Calu3 (cell line): ENCODE measurements around the gene HIVEP2. TPM values are rescaled to one million over a fixed set of nuclear protein-coding genes. Genes with fewer than 3 reads are reported as not detected.
A peak's percentile ranks its signal among the peaks of the same experiment; 100 is the strongest.

Source experiments
- BruUV-seq: library from RNA; stranded (reverse); fragments of 400-500 nt; replicated peaks from 2 replicates; lab custom pipeline; 2021; lab: Mats Ljungman, UMichigan
- CTCF ChIA-PET: fragments of 300-600 bp; sonication (Branson Sonifier 250); formaldehyde crosslinking; loops from one replicate; lab custom pipeline; 2022; ENCODE audit warnings: antibody characterized with exemption; lab: Charles Lee
- DNase-seq: peaks from one replicate; pipeline ENCODE4 v3.0.0; 2022
- H3K27ac Mint-ChIP-seq: one replicate; pipeline ENCODE4 v1.8.0; 2022; ENCODE audit warnings: mixed read lengths; ENCODE audit not compliant: unreplicated experiment
- H3K27me3 Mint-ChIP-seq: one replicate; pipeline ENCODE4 v1.8.0; 2022; ENCODE audit warnings: mixed read lengths; ENCODE audit not compliant: unreplicated experiment
- H3K36me3 Mint-ChIP-seq: one replicate; pipeline ENCODE4 v1.8.0; 2022; ENCODE audit warnings: mild to moderate bottlenecking, moderate library complexity, mixed read lengths; ENCODE audit not compliant: insufficient read depth, unreplicated experiment
- H3K4me1 Mint-ChIP-seq: one replicate; pipeline ENCODE4 v1.8.0; 2022; ENCODE audit warnings: mild to moderate bottlenecking, low read depth, mixed read lengths; ENCODE audit not compliant: unreplicated experiment
- H3K4me3 Mint-ChIP-seq: one replicate; pipeline ENCODE4 v1.8.0; 2022; ENCODE audit warnings: mild to moderate bottlenecking, low read depth, moderate library complexity, mixed read lengths; ENCODE audit not compliant: unreplicated experiment
- H3K9me3 Mint-ChIP-seq: one replicate; pipeline ENCODE4 v1.8.0; 2022; ENCODE audit warnings: low read depth, mixed read lengths; ENCODE audit not compliant: unreplicated experiment
- CTCF ChIP-seq: fragments of 200-600 bp; IDR thresholded peaks from one replicate; pipeline ENCODE4 v1.8.0; 2022; ENCODE audit warnings: antibody characterized with exemption; ENCODE audit not compliant: unreplicated experiment
- intact Hi-C: fragments of 100-400 bp; cut with micrococcal nuclease; formaldehyde crosslinking; loops from one replicate; pipeline ENCODE4 v1.10.0; 2022; ENCODE audit not compliant: unreplicated experiment
- total RNA-seq: library from RNA; stranded (reverse); gene quantifications from 2 replicates; pipeline ENCODE4 v1.2.3, GENCODE V29; 2022

The HIVEP2 gene
- total RNA-seq, 1 experiment from 2014 or later, result 18.4 TPM

GRCh38 chr6:142867988-142868812, 76.8 kb downstream of the HIVEP2 start:
- peak; percentile 55 for DNase-seq
- Mint-ChIP-seq H3K27me3 (no peaks in the 10 kb centered on the region), H3K4me1 (peaks cover 73% of the 10 kb centered on the region), H3K36me3 (peaks cover 18% of the 10 kb centered on the region), H3K9me3 (no peaks in the 10 kb centered on the region), H3K27ac (peak overlapping the region; percentile 84), H3K4me3 (peak overlapping the region; percentile 47)
- no TSS peak for BruUV-seq
- intact Hi-C loops, result loop anchor here (2.0 to 5.0 kb wide), 3 partner anchors 17 to 171 kb away; no protein-coding TSS in a partner anchor
- CTCF ChIA-PET, result interaction anchor here (1.2 to 2.9 kb wide), 2 partner anchors 15 to 16 kb away, joined by 3 to 8 read pairs; no protein-coding TSS in a partner anchor
- no peak for TF ChIP-seq CTCF

GRCh38 chr6:142867355-142867801, 77.6 kb downstream of the HIVEP2 start:
- TF ChIP-seq CTCF, result no peak
- Mint-ChIP-seq H3K4me3 (no peak overlapping the region), H3K36me3 (peaks cover 14% of the 10 kb centered on the region), H3K27ac (peak overlapping the region; percentile 84), H3K9me3 (no peaks in the 10 kb centered on the region), H3K27me3 (no peaks in the 10 kb centered on the region), H3K4me1 (peaks cover 65% of the 10 kb centered on the region)
- BruUV-seq, result no TSS peak
- intact Hi-C loops, result loop anchor here (5.0 kb wide), 1 partner anchor 110 kb away; no protein-coding TSS in a partner anchor
- no peak for DNase-seq
- CTCF ChIA-PET, result interaction anchor here (1.2 to 2.9 kb wide), 2 partner anchors 14 to 16 kb away, joined by 3 to 8 read pairs; no protein-coding TSS in a partner anchor

- Mint-ChIP-seq H3K27ac (no peak overlapping the region), H3K4me1 (peaks cover 36% of the 10 kb centered on the region), H3K9me3 (no peaks in the 10 kb centered on the region), H3K4me3 (no peak overlapping the region), H3K27me3 (no peaks in the 10 kb centered on the region), H3K36me3 (peaks cover 5% of the 10 kb centered on the region)
- CTCF ChIA-PET, result no interaction called here
- BruUV-seq, result no TSS peak
- TF ChIP-seq CTCF, result no peak
- DNase-seq, result no peak
- intact Hi-C loops, result no loop called here
These were observed 81.0 kb downstream of the HIVEP2 start for GRCh38 chr6:142863981-142864380.

GRCh38 chr6:142861711-142862110, 83.3 kb downstream of the HIVEP2 start:
- Mint-ChIP-seq H3K9me3 (no peaks in the 10 kb centered on the region), H3K27ac (no peak overlapping the region), H3K4me1 (peaks cover 22% of the 10 kb centered on the region), H3K4me3 (no peak overlapping the region), H3K36me3 (no peaks in the 10 kb centered on the region), H3K27me3 (no peaks in the 10 kb centered on the region)
- TF ChIP-seq CTCF, result no peak
- CTCF ChIA-PET, result no interaction called here
- intact Hi-C loops, result no loop called here
- BruUV-seq, result no TSS peak
- no peak for DNase-seq
